Activated CD8-positive, alpha-beta T cell treated with anti-CD3 and anti-CD28 coated beads for 36 hours (primary cell): ENCODE results near the gene PLCL1. TPM values are rescaled to one million over a fixed set of nuclear protein-coding genes. Genes with fewer than 3 reads are reported as not detected.

Experiments used
- total RNA-seq, 2 experiments: library from RNA; stranded (reverse); gene quantifications; one replicate each; pipeline ENCODE4 v1.2.3, GENCODE V29; 2021

PLCL1 gene
- total RNA-seq, 2 experiments from 2014 or later = 0.68 to 0.69 TPM

Other genes with a start within 250 kb of the PLCL1 start
- gene RFTN2, start 129.0 kb upstream of the PLCL1 start, total RNA-seq = not detected
- gene MARS2, start 99.2 kb upstream of the PLCL1 start, total RNA-seq = 10 to 100 TPM; 15.3 to 16.7 TPM
- not detected for gene BOLL, start 19.3 kb upstream of the PLCL1 start, total RNA-seq